ENCODE data around the gene EMC6.

EMC6 gene

DNA sequence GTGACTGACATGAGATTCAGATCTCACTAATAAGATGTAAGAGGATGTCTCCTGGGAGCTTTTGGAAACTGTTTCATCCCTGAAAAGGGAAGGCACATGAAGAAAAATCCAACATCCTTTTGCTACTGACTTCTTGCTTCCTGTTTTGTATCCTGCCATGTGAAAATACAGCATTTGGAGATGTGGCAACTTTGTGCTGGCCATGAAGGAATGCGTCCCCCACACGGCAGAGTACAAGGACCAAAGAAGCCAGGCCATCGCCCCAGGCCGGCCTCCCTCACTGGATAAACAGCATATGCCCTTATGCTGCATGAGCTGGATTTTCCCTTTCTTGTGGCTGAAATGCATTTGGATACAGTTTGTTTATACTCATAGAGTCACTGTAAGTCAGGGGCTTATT is 49.6 kb downstream of the EMC6 start:
- DNase-seq: no peak

DNA sequence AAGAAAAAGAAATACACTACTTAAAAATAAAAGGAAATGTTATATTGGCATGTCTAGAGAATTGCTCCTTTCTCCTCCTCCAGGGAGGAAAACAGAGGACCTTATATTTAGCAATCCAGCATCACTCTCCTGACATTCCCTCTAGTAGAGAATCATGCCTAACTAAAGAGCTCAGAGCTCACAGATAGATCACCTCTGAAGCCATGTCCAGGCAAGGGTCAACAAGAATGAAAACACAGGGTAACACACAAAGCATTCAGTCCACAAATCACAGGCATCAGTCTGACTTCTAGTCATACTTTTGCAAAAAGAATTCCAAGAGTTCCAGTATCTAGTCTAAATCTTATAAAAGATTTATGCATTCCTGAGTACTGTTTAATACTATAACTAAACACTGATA is 50.7 kb downstream of the EMC6 start:
- no peak for DNase-seq
